CD4-positive, alpha-beta T cell treated with Interferon alpha-2 for 1 hour (primary cell): ENCODE measurements around the gene IKZF2.

Source experiments
- DNase-seq, 2 donors: peaks; one replicate each; pipeline ENCODE4 v3.0.0-alpha.2; 2020 to 2022

Gene IKZF2

DNA sequence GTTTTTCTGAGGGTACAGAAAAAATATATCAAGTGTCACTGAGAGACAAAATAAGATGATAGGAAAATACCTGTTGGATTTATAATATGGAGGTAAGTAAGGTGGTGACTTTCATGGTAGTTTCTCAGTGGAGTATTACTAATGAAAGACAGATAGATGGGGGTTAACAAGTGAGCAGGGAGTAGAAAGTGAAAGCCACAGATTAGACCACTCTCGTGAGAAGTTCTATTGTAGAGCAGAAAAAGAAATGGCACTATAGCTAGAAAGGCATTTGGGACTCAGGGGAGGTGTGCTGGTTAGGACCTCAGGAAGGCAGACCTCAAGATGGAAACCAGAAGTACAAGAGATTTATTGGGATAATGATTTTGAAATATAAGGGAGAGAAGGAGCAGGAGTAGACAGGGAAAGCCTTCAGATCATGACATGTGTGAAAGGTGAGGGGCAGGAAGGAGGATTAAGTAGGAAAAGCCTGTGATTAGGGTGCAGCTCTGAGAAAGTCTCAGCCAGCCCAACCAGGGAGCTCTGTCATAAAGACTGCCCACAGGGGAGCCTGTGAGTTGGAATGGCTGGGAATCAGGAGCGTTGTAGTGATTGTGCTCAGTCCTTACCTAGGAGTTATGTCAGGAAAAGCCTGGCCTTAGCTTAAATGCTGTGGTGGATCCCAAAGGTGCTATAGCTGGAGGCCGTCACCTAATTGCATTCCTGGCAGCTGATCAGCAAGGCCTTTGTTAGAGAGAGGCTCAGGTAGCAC lies 198.1 kb downstream of the IKZF2 start:
- no peak for DNase-seq

DNA sequence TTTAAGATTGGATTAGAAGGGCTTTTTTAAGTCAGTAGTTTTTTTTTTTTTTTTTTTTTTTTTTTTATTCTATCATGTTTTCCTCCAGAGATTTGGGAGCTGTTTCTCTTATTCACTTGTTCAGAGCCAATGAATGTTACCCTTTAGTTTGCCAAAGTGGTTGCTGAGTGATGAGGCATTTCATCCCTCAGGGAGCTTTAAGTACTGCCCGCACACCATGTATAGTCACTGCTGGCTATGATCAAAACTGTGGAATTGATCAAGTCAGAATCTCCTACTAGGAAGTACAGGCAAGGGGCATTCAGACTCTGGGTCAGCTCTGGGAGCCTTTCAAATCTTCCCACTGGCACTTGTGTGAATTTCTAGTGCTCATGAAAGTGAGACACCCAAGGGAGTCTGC lies 201.6 kb downstream of the IKZF2 start:
- no peak for DNase-seq
